NK-92 (cell line): ENCODE measurements around the gene HMX3.

Source experiments
- DNase-seq: peaks from one replicate; lab custom pipeline; 2025; ENCODE audit not compliant: unreplicated experiment; lab: John Stamatoyannopoulos, UW

HMX3 gene

GRCh38 chr10:123134343-123134914 is 1.3 kb upstream of the HMX3 start:
- DNase-seq: no peak

- DNase-seq: no peak
Measured at GRCh38 chr10:123134915-123135414, 805 bp upstream of the HMX3 start.

- no peak for DNase-seq
Measured at GRCh38 chr10:123136221-123136805, 543 bp downstream of the HMX3 start.

- no peak for DNase-seq
Measured at GRCh38 chr10:123136806-123137642, 1.3 kb downstream of the HMX3 start.

- DNase-seq: no peak
Measured at GRCh38 chr10:123139165-123139520, 3.4 kb downstream of the HMX3 start.

GRCh38 chr10:123139521-123140163 is 3.9 kb downstream of the HMX3 start:
- no peak for DNase-seq

- DNase-seq: no peak
Measured at GRCh38 chr10:123140164-123140982, 4.6 kb downstream of the HMX3 start.

GRCh38 chr10:123140983-123141390 is 5.2 kb downstream of the HMX3 start:
- no peak for DNase-seq

GRCh38 chr10:123141791-123142700 is 6.3 kb downstream of the HMX3 start:
- no peak for DNase-seq

- no peak for DNase-seq
Measured at GRCh38 chr10:123142701-123143161, 7.0 kb downstream of the HMX3 start.

GRCh38 chr10:123143162-123143824 is 7.5 kb downstream of the HMX3 start:
- no peak for DNase-seq

GRCh38 chr10:123143825-123144168 is 8.0 kb downstream of the HMX3 start:
- DNase-seq: no peak

- no peak for DNase-seq
Measured at GRCh38 chr10:123144697-123145541, 9.1 kb downstream of the HMX3 start.

- DNase-seq: no peak
Measured at GRCh38 chr10:123145542-123146012, 9.8 kb downstream of the HMX3 start.

GRCh38 chr10:123146013-123146893 is 10.5 kb downstream of the HMX3 start:
- no peak for DNase-seq

GRCh38 chr10:123146894-123147634 is 11.3 kb downstream of the HMX3 start:
- DNase-seq: no peak
